RWPE2 (cell line): Measurements from ENCODE around the gene GPRASP1.
A peak's percentile ranks its signal among the peaks of the same experiment; 100 is the strongest.

Experiments used
- ATAC-seq: fragments of 200-7000 bp; cut with Tn5 transposase; 3 replicates; pipeline ENCODE4 v1.9.1; 2021; ENCODE audit warnings: low read depth
- DNase-seq: peaks from one replicate; pipeline ENCODE4 v3.0.0-alpha.2; 2020; ENCODE audit warnings: low spot score
- H3K27ac ChIP-seq: fragments of 450-650 bp; 2 replicates; pipeline ENCODE4 v1.5.1; 2017; ENCODE audit warnings: mild to moderate bottlenecking; ENCODE audit not compliant: poor library complexity, severe bottlenecking
- H3K27me3 ChIP-seq: fragments of 250-450 bp; sonication (Bioruptor Pico); 2 replicates; pipeline ENCODE4 v1.5.1; 2021; ENCODE audit warnings: mild to moderate bottlenecking, moderate library complexity; ENCODE audit not compliant: insufficient read depth, poor library complexity, severe bottlenecking
- H3K36me3 ChIP-seq: fragments of 250-450 bp; sonication (Bioruptor Pico); 2 replicates; pipeline ENCODE4 v1.5.1; 2020; ENCODE audit warnings: low read depth, mild to moderate bottlenecking, moderate library complexity
- H3K4me1 ChIP-seq: fragments of 250-450 bp; sonication (Bioruptor Pico); 2 replicates; pipeline ENCODE4 v1.5.1; 2021; ENCODE audit warnings: mild to moderate bottlenecking, moderate library complexity; ENCODE audit not compliant: insufficient read depth, poor library complexity, severe bottlenecking
- H3K4me3 ChIP-seq: fragments of 250-450 bp; sonication (Bioruptor Pico); 2 replicates; pipeline ENCODE4 v1.5.1; 2021; ENCODE audit warnings: mild to moderate bottlenecking, moderate library complexity; ENCODE audit not compliant: severe bottlenecking
- H3K9me3 ChIP-seq: fragments of 250-450 bp; sonication (Bioruptor Pico); 2 replicates; pipeline ENCODE4 v1.5.1; 2021; ENCODE audit warnings: mild to moderate bottlenecking, moderate library complexity; ENCODE audit not compliant: severe bottlenecking
- TF ChIP-seq, protein P1 (sequence below): fragments of 450-650 bp; IDR thresholded peaks from one replicate; pipeline ENCODE4 v1.5.1; 2017; ENCODE audit warnings: mild to moderate bottlenecking, moderate library complexity; ENCODE audit not compliant: poor library complexity, severe bottlenecking

GPRASP1 gene, protein sequence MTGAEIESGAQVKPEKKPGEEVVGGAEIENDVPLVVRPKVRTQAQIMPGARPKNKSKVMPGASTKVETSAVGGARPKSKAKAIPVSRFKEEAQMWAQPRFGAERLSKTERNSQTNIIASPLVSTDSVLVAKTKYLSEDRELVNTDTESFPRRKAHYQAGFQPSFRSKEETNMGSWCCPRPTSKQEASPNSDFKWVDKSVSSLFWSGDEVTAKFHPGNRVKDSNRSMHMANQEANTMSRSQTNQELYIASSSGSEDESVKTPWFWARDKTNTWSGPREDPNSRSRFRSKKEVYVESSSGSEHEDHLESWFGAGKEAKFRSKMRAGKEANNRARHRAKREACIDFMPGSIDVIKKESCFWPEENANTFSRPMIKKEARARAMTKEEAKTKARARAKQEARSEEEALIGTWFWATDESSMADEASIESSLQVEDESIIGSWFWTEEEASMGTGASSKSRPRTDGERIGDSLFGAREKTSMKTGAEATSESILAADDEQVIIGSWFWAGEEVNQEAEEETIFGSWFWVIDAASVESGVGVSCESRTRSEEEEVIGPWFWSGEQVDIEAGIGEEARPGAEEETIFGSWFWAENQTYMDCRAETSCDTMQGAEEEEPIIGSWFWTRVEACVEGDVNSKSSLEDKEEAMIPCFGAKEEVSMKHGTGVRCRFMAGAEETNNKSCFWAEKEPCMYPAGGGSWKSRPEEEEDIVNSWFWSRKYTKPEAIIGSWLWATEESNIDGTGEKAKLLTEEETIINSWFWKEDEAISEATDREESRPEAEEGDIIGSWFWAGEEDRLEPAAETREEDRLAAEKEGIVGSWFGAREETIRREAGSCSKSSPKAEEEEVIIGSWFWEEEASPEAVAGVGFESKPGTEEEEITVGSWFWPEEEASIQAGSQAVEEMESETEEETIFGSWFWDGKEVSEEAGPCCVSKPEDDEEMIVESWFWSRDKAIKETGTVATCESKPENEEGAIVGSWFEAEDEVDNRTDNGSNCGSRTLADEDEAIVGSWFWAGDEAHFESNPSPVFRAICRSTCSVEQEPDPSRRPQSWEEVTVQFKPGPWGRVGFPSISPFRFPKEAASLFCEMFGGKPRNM (N-terminal part only)

DNA sequence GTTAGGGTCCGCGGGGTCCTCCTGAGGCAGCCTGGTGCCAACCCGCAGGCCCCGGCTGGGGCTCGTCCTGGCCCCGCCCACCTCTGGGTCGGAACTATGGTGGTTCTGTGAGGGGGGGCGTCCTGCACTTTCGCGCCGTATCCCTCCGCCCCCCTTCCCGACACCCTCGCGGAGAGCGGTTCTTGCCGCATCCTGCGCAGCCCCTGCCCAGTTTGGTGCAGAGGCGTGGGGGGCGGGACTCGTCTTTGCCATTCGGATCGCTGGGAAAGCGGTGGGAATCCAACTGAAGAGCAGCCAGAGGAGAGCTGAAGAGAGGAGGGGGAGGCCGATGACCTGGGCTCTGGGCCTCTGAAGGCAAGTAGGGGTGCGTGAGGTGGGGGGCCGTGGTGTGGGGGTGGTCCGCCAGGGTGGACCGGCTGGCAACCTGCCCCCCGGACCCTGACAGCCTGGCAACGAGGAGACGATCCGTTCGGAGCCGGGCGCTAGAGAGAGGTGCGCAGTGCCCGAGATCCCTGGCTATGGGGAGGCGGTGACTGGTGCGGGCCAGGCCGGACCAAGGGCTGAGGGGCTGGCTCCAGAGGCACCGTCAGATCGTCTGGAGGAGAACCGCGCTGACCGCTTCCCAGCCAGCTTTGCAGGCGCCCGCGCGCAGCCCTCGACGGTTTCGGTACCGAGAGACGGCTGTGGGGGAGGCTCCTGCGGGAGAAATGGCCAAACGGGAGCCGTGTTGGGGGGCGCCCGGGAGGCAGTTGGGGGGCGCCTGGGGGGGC, at the start of gene GPRASP1:
TSS of gene GPRASP1 (plus strand) at position 242 of the 770 bp plus-strand sequence. CDS start 2,431 bp downstream, outside the sequence.
- H3K4me1 ChIP-seq: no peaks in the 10 kb centered on the region
- H3K4me3 ChIP-seq: peak within 1 kb of the TSS; percentile 16
- ATAC-seq (peak; percentile 68), DNase-seq (no peak)
- H3K36me3 ChIP-seq: no peaks in the 10 kb centered on the region
- TF ChIP-seq, protein P1, sequence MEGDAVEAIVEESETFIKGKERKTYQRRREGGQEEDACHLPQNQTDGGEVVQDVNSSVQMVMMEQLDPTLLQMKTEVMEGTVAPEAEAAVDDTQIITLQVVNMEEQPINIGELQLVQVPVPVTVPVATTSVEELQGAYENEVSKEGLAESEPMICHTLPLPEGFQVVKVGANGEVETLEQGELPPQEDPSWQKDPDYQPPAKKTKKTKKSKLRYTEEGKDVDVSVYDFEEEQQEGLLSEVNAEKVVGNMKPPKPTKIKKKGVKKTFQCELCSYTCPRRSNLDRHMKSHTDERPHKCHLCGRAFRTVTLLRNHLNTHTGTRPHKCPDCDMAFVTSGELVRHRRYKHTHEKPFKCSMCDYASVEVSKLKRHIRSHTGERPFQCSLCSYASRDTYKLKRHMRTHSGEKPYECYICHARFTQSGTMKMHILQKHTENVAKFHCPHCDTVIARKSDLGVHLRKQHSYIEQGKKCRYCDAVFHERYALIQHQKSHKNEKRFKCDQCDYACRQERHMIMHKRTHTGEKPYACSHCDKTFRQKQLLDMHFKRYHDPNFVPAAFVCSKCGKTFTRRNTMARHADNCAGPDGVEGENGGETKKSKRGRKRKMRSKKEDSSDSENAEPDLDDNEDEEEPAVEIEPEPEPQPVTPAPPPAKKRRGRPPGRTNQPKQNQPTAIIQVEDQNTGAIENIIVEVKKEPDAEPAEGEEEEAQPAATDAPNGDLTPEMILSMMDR: no peak
- H3K27me3 ChIP-seq: no peaks in the 10 kb centered on the region
- no peaks in the 10 kb centered on the region for H3K9me3 ChIP-seq
- no peak within 1 kb of the TSS for H3K27ac ChIP-seq

GRCh38 chrX:102604327-102604726, 47.0 kb upstream of the GPRASP1 start:
- H3K36me3 ChIP-seq: no peaks in the 10 kb centered on the region
- H3K4me3 ChIP-seq: no peak overlapping the region
- TF ChIP-seq, protein P1: no peak
- H3K9me3 ChIP-seq: no peaks in the 10 kb centered on the region
- DNase-seq (no peak), ATAC-seq (no peak)
- H3K27ac ChIP-seq: no peak overlapping the region
- H3K27me3 ChIP-seq: no peaks in the 10 kb centered on the region
- H3K4me1 ChIP-seq: no peaks in the 10 kb centered on the region

DNA sequence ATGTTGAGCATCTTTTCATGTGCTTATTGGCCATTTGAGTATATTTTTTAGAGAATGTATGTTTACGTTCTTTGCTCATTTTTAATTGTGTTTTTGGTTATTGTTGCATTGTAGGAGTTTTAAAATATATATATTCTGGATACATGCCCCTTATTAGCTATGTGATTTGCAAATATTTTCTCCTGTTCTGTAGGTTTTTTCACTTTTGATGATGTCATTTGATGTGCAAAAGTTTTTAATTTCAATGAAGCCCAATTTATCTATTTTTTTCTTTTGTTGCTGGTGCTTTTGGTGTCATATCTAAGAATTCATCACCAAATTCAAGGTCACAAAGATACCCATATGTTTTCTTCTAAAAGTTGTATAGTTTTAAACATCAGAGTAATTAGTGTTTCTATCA, 45.2 kb upstream of the GPRASP1 start:
- Histone ChIP-seq H3K27me3 (no peaks in the 10 kb centered on the region), H3K36me3 (no peaks in the 10 kb centered on the region), H3K4me1 (no peaks in the 10 kb centered on the region), H3K9me3 (no peaks in the 10 kb centered on the region), H3K4me3 (no peak overlapping the region), H3K27ac (no peak overlapping the region)
- ATAC-seq: no peak
- TF ChIP-seq, protein P1: no peak
- DNase-seq: no peak

- TF ChIP-seq, protein P1: no peak
- H3K9me3 ChIP-seq: no peaks in the 10 kb centered on the region
- ATAC-seq: no peak
- no peak for DNase-seq
- H3K27me3 ChIP-seq: no peaks in the 10 kb centered on the region
- no peaks in the 10 kb centered on the region for H3K4me1 ChIP-seq
- no peak overlapping the region for H3K4me3 ChIP-seq
- H3K27ac ChIP-seq: no peak overlapping the region
- H3K36me3 ChIP-seq: no peaks in the 10 kb centered on the region
These were observed 40.4 kb upstream of the GPRASP1 start for GRCh38 chrX:102610905-102611304.
